Stimulated activated CD4-positive, alpha-beta T cell treated with anti-CD3 and anti-CD28 coated beads, Interleukin-15, amount 100 ng/mL, for 1 hour (primary cell): Measurements from ENCODE around the gene ARSD.

Experiments used
- DNase-seq, 2 donors: peaks; one replicate each; pipeline ENCODE4 v3.0.0-alpha.2; 2020; ENCODE audit warnings: low read depth in 1 of 2, low spot score in 1 of 2

ARSD gene

GRCh38 chrX:2854918-2855317 lies 74.2 kb downstream of the ARSD start:
- DNase-seq, result no peak
